ENCODE measurements around the gene OSBPL8.
"Not testable (repeated sequence)": the region's sequence is repeated elsewhere in the genome, so short reads cannot be mapped to it uniquely, and the experiment has no call there.

Gene OSBPL8

DNA sequence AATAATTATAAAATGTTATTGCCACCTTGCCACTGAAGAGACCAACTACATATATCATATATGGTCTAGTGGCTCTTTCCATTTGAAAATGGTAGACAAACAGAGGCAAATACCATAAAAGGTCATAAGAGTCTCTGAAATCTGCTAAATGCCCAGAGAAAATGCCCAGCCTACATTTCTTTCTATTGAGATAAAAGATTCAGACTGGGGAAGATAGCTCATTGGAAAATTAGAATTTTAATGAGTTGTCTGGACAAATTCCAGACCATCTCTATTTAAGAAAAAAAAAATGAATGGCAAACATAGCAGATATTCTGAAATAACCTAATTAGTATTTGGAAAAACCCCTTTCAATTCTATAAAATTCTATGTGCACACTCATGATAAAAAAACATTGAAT, 131.5 kb downstream of the OSBPL8 start:
- no peak for FAIRE-seq
- no peak for DNase-seq (ENCODE audit: insufficient read length, low spot score)

DNA sequence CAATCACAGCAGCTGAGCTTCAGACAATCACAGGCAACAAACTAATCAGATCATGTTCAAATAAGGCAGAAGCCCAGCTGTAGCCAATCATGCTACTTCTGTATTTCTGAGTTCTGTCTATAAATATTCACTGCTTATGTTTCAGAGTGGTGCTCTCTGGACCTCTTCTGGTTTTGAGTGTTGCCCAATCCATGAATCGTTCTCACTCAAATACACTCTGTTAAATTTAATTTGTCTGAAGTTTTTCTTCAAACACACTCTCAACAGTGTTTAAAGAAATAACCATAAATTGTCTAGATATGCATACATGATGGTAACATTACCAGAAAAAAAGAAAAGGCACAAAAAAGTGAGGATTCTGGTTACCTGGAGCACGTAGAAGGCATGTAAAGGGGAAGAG, 133.4 kb downstream of the OSBPL8 start:
- DNase-seq (ENCODE audit: insufficient read length, low spot score) (no peak), FAIRE-seq (no peak)

DNA sequence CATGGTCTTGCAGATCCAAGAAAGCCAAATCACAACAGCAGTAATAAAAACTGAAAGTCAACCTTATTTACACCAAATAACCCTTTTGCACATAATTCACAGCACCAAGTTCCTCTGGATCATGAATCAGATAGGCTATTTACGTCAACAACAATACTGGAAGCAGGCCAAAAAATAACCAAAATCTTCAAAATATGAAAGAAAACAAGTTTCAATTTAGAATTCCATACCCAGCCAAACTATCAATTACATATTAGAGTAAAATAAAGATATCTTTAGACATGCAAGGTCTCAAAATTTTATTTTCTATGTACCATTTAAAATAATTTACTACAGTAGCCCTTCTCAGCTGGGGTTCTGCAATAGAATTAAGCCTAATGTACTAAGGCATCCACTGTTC, 134.6 kb downstream of the OSBPL8 start:
- FAIRE-seq (no peak), DNase-seq (ENCODE audit: insufficient read length, low spot score) (no peak)

- DNase-seq (ENCODE audit: insufficient read length, low spot score) (peak; percentile 45), FAIRE-seq (no peak)
Measured at GRCh38 chr12:76422543-76423438, 136.8 kb downstream of the OSBPL8 start.

DNA sequence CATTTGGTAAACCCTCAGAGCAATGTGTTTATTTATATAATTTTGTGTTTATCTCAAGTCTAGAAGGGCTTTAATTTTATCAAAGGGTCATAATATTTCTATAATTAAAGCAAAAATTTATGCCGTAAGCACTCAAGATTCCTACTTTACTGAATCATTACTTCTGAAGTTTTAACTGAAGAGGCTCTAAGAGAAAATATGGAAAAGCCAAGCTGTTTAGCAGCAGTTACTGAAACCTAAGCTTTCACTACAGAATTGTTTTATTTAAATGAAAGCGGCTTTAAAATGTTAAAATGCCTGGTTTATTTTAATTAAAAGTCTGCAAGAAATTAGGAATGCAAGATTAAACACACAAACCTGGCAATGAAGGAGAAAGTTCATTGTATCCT, 137.4 kb downstream of the OSBPL8 start:
- DNase-seq (ENCODE audit: insufficient read length, low spot score), result no peak
- FAIRE-seq, result no peak

DNA sequence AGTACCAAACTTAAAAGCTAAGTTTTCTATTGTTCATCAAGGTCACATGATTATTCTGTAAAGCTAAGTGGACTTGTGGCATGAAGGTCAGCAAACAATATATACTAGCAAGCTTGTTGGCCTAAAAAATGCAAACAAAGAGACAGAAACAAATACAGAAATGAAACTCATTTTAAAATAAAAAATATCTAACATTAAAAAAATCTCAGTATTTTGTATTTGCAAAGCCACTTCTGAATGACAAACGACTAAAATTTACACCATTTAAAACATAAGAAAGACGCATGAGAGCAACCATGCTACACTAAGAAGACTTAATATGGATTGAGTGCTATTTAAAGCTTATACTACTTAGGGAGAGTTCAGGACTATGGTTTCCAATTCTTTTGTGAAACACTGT, 138.5 kb downstream of the OSBPL8 start:
- DNase-seq (ENCODE audit: insufficient read length, low spot score) (no peak), FAIRE-seq (no peak)

GRCh38 chr12:76420222-76420621, 139.3 kb downstream of the OSBPL8 start:
- no peak for DNase-seq (ENCODE audit: insufficient read length, low spot score)
- no peak for FAIRE-seq

GRCh38 chr12:76417116-76417515, 142.5 kb downstream of the OSBPL8 start:
- DNase-seq (ENCODE audit: insufficient read length, low spot score) (no peak), FAIRE-seq (no peak)

- FAIRE-seq, result no peak
- no peak for DNase-seq (ENCODE audit: insufficient read length, low spot score)
Measured at GRCh38 chr12:76413121-76413520, 146.4 kb downstream of the OSBPL8 start.

DNA sequence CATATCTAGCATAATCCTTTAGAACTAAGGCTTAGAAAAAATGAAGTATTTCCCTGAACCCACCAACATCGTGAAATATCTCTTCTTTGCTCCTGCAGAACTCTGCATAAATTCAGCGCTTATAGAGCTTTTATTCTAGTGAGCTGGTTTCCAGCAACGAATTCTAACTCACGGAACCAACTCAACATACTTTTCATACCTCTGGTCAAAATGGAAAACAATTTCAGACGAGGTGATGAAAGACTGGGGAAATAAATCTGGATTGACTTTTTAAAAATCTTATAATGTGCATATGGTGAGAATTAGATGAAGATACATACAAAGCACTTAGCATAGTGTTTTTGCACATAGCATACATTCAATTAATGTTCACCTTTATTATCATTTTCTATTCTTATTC, 148.8 kb downstream of the OSBPL8 start:
- DNase-seq (ENCODE audit: insufficient read length, low spot score), result no peak
- FAIRE-seq, result no peak

DNA sequence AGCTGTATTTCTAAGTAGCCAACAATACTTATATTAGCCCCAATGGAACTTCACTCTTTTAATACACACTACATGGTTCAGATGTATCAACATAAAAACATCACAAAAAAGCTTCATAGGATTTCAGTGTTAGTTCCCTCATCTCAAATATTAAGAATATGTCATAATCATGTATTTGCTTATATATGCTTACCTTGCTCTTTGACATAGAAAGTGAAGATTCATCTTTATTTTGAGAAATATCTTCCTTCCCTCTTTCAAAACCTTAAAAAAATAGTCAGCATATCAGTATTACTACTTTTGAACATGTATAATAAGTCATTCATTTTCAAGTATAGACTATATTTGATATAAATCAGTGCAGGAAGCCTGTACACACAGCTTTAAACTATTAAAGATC, 149.2 kb downstream of the OSBPL8 start:
- FAIRE-seq (no peak), DNase-seq (ENCODE audit: insufficient read length, low spot score) (no peak)

DNA sequence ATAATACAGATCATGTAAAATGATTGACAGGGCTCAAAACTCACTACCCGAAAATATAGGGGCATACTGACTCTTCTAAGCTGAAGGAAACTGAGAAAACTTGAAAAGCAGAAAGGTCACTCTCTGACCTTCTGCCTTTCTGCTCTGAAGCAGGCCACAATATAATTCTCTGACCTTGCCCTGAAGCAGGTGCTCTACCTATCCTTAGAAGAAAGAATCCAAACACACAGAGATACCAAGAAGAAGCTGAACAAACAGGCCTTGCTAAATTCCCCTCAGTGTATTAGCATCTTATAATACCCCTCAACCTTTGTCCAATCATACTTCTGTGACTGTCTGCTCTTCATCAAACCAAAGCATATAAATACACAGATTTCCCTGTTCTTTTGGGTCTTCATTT, 150.5 kb downstream of the OSBPL8 start:
- no peak for FAIRE-seq
- DNase-seq (ENCODE audit: insufficient read length, low spot score), result no peak

- FAIRE-seq (no peak), DNase-seq (ENCODE audit: insufficient read length, low spot score) (no peak)
Measured at GRCh38 chr12:76407710-76408109, 151.9 kb downstream of the OSBPL8 start.

GRCh38 chr12:76402259-76402658, 157.3 kb downstream of the OSBPL8 start:
- DNase-seq (ENCODE audit: insufficient read length, low spot score) (no peak), FAIRE-seq (no peak)

DNA sequence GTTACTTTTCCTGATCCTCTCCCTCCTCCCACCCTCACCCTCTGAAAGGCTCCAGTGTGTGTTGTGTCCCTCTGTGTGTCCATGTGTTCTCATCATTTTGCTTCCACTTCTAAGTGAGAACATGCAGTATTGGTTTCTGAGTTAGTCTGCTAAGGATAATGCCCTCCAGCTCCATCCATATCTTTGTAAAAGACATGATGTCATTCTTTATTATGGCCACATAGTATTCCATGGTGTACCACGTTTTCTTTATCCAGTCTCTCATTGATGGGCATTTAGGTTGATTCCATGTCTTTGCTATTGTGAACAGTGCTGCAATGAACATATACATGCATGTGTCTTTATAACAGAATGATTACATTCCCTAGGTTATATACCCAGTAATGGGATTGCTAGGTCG, 159.4 kb downstream of the OSBPL8 start:
- no peak for DNase-seq (ENCODE audit: insufficient read length, low spot score)
- no peak for FAIRE-seq

DNA sequence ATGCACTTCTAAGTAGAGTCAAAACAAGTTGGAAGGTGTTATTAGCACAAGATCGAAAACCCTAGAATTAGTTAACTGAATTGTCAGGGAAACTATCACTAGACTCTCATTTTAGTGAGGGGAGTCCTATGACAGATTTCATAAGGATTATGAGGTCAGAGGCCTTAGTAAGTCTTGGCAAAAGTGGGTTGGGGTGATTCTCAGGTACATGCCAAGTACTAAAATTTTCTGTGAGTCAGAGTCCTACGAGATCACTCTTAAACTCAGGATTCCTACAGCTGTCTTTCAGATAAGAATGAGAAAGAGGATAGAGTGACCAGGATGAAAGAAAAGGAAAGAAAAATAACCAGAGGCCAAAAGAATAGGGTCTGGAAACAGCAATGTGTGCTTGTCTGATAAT, 160.5 kb downstream of the OSBPL8 start:
- no peak for DNase-seq (ENCODE audit: insufficient read length, low spot score)
- FAIRE-seq, result no peak

GRCh38 chr12:76398106-76398505, 161.5 kb downstream of the OSBPL8 start:
- no peak for DNase-seq (ENCODE audit: insufficient read length, low spot score)
- no peak for FAIRE-seq

DNA sequence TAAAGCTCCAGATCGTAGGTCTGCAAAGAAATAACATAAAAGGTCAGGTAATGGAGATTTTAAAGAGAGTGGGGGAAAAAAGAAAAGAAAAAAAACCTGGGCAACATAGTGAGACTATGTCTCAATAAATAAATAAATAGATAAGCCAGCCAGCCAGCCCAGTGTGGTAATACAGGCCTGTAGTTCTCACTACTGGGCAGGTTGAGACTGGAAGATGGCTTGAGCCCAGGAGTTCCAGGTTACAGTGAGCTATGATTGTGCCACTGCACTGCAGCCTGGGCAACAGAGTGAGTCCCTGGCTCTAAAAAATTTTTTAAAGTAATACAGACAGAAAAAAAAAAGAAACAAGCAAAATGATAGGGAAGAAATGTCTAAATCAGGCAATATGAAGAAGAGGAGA, 168.1 kb downstream of the OSBPL8 start:
- no peak for FAIRE-seq
- DNase-seq (ENCODE audit: insufficient read length, low spot score), result no peak

DNA sequence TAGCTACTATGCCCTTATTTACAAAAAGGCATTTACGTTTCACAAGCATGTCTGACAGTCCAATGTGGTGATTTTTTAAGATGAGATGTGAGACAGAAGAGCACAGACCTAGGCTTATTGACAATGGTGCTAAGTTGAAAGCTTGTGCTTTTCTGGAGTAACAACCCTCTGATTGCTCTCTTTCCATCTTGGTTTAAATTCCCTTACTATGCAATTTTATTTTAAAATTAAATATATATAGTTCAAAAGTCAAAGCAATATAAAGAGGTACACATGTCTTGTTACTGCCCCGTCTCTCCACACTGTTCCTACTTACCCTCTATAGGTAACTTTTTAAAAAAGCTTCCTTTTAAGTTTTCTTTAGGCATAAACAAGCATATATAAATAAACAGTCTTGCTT, 172.0 kb downstream of the OSBPL8 start:
- FAIRE-seq (no peak), DNase-seq (ENCODE audit: insufficient read length, low spot score) (no peak)

DNA sequence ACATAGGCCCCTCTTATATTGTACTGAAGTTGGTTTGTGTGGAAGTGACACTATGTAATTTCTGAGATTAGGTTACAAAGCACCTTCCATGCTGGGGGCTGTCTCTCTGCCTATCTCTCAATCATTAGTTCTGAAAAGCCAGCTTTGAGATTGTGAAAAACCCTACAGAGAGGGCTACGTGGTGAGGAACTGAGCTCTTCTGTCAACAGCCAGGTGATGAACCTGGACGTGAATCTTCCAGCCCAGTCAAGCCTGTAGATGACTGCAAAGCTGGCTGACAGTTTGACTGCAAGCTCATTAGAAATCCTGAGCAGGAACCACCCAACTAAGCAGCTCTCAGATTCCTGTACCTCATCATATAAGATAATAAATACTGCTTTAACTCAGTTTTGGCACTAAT, 175.0 kb downstream of the OSBPL8 start:
- FAIRE-seq, result peak; percentile 4

GRCh38 chr12:76383988-76384387, 175.6 kb downstream of the OSBPL8 start:
- no peak for DNase-seq (ENCODE audit: insufficient read length, low spot score)
- FAIRE-seq, result no peak

More for the DNA sequence above, 175.0 kb downstream of the OSBPL8 start:
- no peak for DNase-seq (ENCODE audit: insufficient read length, low spot score)

DNA sequence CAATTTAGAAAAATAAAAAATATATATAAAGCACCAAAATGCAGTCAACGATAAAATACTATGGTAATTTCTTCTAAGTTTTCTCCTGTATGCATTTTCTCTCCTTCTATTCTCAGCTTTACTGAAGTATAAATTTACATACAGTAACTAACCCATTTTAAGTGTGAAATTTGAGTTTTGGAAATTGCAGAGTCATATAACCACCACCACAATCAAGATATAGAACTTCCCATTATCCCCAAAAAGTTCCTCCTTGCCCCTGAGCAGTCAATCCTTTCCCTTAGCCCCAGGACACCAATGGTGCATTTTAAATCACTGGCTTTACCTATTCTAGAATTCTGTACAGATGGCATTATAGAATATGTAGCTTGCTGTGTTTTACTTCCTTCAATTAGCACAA, 180.3 kb downstream of the OSBPL8 start:
- FAIRE-seq, result no peak
- DNase-seq (ENCODE audit: insufficient read length, low spot score), result no peak

- not testable (repeated sequence) for DNase-seq (ENCODE audit: insufficient read length, low spot score); FAIRE-seq
Measured at GRCh38 chr12:76376876-76377275, 182.7 kb downstream of the OSBPL8 start.
